ENCODE measurements around the gene NUDT22.

The NUDT22 gene

DNA sequence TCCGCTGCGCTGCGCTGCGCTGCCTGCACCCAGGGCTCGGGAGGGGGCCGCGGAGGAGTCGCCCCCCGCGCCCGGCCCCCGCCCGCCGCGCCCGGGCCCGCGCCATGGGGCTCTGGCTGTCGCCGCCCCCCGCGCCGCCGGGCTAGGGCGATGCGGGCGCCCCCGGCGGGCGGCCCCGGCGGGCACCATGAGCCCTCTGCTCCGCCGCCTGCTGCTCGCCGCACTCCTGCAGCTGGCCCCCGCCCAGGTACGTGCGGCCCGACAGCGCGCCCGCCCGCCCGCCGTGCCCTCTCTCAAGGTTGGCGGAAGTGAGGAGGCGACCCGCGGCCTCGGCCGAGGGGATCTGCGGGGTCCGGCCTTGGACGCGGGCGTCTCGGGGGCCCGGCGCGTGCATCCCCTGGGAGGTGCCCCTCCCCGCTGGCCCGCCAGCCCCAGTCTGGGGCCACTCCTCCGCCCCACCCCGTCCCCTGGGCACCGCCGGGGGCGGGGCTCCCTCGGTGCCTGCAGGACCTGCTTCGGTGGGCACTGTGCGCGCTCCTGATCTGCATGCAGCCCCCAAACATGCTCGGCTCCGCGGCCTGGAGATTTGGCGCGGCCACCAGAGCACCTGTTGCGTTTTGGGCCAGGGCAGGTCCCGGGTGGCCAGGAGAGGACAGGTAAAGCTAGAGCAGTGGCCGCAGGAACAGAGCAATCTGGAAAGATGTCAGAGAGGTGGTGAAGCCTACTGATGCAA, 8.7 kb downstream of the NUDT22 start:
- Histone ChIP-seq H3F3A (ENCODE audit: low read depth) (peaks cover 6% of the 10 kb centered on the region; the same call in 1 of the 2 replicates), H3K9ac (ENCODE audit: low read depth, low read length, poor library complexity, severe bottlenecking) (peak overlapping the region; percentile 66), H3K4me1 (ENCODE audit: insufficient read depth, low read length, poor library complexity, severe bottlenecking) (peaks cover 17% of the 10 kb centered on the region), H3K79me2 (ENCODE audit: insufficient read depth, low read length) (peaks cover 17% of the 10 kb centered on the region; the same call in 1 of the 2 replicates), H3K4me3 (ENCODE audit: low read length, poor library complexity, severe bottlenecking) (peak overlapping the region; percentile 77), H3K9me2 (replicated peaks; ENCODE audit: low read depth, low read length) (no peaks in the 10 kb centered on the region), H3K4me2 (ENCODE audit: low read depth, low read length, poor library complexity, severe bottlenecking) (peak overlapping the region; percentile 83), H4K20me1 (ENCODE audit: insufficient read depth, low read length, poor library complexity, severe bottlenecking) (peaks cover 14% of the 10 kb centered on the region), H3K27me3 (ENCODE audit: insufficient read depth, low read length, poor library complexity, severe bottlenecking) (no peaks in the 10 kb centered on the region), H3K36me3 (ENCODE audit: insufficient read depth, low read length) (no peaks in the 10 kb centered on the region; the same call in 1 of the 2 replicates), H2AFZ (ENCODE audit: low read length) (no peak overlapping the region), H3K9me3 (ENCODE audit: insufficient read depth, low read depth, low read length) (no peaks in the 10 kb centered on the region)
- no peak for TF ChIP-seq EZH2phosphoT487 (IDR thresholded peaks at IDR 0.05; ENCODE audit: borderline replicate concordance)
- TF ChIP-seq CTCF (conservative IDR thresholded peaks at IDR 0.05; ENCODE audit: low read length) = no peak

- H3K36me3 ChIP-seq (ENCODE audit: insufficient read depth, low read length) = no peaks in the 10 kb centered on the region; the same call in 1 of the 2 replicates
- no peak for TF ChIP-seq EZH2phosphoT487 (IDR thresholded peaks at IDR 0.05; ENCODE audit: borderline replicate concordance)
- TF ChIP-seq CTCF (conservative IDR thresholded peaks at IDR 0.05; ENCODE audit: low read length) = no peak
- H3K9me3 ChIP-seq (ENCODE audit: insufficient read depth, low read depth, low read length) = no peaks in the 10 kb centered on the region
- H3K9ac ChIP-seq (ENCODE audit: low read depth, low read length, poor library complexity, severe bottlenecking) = peak overlapping the region; percentile 66
- peaks cover 17% of the 10 kb centered on the region; the same call in 1 of the 2 replicates for H3K79me2 ChIP-seq (ENCODE audit: insufficient read depth, low read length)
- H3K4me1 ChIP-seq (ENCODE audit: insufficient read depth, low read length, poor library complexity, severe bottlenecking) = peaks cover 25% of the 10 kb centered on the region
- H3K9me2 ChIP-seq (replicated peaks; ENCODE audit: low read depth, low read length) = no peaks in the 10 kb centered on the region
- H4K20me1 ChIP-seq (ENCODE audit: insufficient read depth, low read length, poor library complexity, severe bottlenecking) = peaks cover 14% of the 10 kb centered on the region
- H3F3A ChIP-seq (ENCODE audit: low read depth) = peaks cover 10% of the 10 kb centered on the region; the same call in 1 of the 2 replicates
- no peak overlapping the region for H2AFZ ChIP-seq (ENCODE audit: low read length)
- H3K27me3 ChIP-seq (ENCODE audit: insufficient read depth, low read length, poor library complexity, severe bottlenecking) = no peaks in the 10 kb centered on the region
- H3K4me3 ChIP-seq (ENCODE audit: low read length, poor library complexity, severe bottlenecking) = peak overlapping the region; percentile 77
- H3K4me2 ChIP-seq (ENCODE audit: low read depth, low read length, poor library complexity, severe bottlenecking) = peak overlapping the region; percentile 83
Measured at GRCh38 chr11:64235437-64236161, 9.5 kb downstream of the NUDT22 start.

DNA sequence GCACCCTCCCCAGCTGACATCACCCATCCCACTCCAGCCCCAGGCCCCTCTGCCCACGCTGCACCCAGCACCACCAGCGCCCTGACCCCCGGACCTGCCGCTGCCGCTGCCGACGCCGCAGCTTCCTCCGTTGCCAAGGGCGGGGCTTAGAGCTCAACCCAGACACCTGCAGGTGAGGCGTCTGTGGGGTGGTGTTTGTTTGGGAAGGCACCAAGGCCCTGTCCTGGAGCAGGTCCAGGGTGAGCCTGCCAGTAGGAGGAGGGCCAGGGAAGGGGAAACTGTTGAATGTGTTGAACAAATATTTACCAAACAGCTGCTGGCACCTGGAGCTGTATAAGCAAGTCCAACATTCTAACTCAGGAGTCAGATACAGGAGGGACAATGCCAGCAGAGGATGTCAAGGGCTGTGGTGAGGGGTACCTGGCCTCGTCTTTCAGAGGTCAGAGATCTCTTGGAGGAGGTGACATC, 11.4 kb downstream of the NUDT22 start:
- H4K20me1 ChIP-seq (ENCODE audit: insufficient read depth, low read length, poor library complexity, severe bottlenecking) = peaks cover 21% of the 10 kb centered on the region
- no peaks in the 10 kb centered on the region for H3K27me3 ChIP-seq (ENCODE audit: insufficient read depth, low read length, poor library complexity, severe bottlenecking)
- peaks cover 10% of the 10 kb centered on the region; the same call in 1 of the 2 replicates for H3F3A ChIP-seq (ENCODE audit: low read depth)
- H3K4me1 ChIP-seq (ENCODE audit: insufficient read depth, low read length, poor library complexity, severe bottlenecking) = peaks cover 24% of the 10 kb centered on the region
- H3K79me2 ChIP-seq (ENCODE audit: insufficient read depth, low read length) = peaks cover 24% of the 10 kb centered on the region; the same call in 1 of the 2 replicates
- no peaks in the 10 kb centered on the region; the same call in 1 of the 2 replicates for H3K36me3 ChIP-seq (ENCODE audit: insufficient read depth, low read length)
- H2AFZ ChIP-seq (ENCODE audit: low read length) = no peak overlapping the region
- no peak overlapping the region for H3K4me2 ChIP-seq (ENCODE audit: low read depth, low read length, poor library complexity, severe bottlenecking)
- TF ChIP-seq CTCF (conservative IDR thresholded peaks at IDR 0.05; ENCODE audit: low read length) (no peak), EZH2phosphoT487 (IDR thresholded peaks at IDR 0.05; ENCODE audit: borderline replicate concordance) (no peak)
- H3K9me2 ChIP-seq (replicated peaks; ENCODE audit: low read depth, low read length) = no peaks in the 10 kb centered on the region
- H3K4me3 ChIP-seq (ENCODE audit: low read length, poor library complexity, severe bottlenecking) = no peak overlapping the region
- H3K9ac ChIP-seq (ENCODE audit: low read depth, low read length, poor library complexity, severe bottlenecking) = no peak overlapping the region
- no peaks in the 10 kb centered on the region for H3K9me3 ChIP-seq (ENCODE audit: insufficient read depth, low read depth, low read length)

Measured in Loucy (cell line).